ENCODE data around the gene B3GAT1. TPM values are rescaled to one million over a fixed set of nuclear protein-coding genes. Genes with fewer than 3 reads are reported as not detected.

The B3GAT1 gene
- total and polyA plus RNA-seq, 2 of the 13 experiments (the other 11 are each of a cell fraction or from before 2014, with no cell fraction given) = not detected

DNA sequence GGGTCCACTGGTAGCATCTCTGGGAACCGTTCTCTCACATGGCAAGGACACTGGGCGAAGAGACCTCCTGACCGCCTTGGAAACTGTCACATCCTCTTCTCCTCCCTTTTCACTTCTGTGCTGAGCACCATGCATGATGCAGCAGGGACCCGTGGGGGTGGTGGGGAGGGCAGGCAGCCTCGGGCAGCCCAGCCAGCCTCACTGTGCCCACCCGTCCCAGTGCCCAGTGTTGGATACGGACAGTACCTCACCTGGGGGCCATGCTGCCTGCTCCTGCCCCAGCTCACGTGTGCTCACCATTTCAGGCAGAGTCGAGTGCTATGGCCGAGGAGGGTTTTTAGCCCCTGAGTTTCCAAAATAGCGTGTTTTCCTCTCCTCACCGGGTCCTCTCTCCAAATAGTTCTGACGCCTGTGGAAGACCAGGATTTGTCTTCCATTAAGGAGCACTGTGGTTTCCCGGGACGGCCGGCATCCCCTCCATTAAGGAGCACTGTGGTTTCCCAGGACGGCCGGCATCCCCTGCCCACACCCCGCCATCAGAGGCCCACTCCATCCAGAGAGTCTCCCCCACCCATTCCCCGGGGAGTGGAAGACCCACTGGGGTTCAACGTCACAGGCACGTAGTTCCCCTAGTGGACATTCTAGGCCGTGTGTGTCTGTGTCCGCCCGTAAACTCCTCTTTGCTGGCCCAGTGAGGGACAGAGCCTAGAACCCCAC, 22.4 kb downstream of the B3GAT1 start:
- ChIA-PET POLR2A (no interaction called here), CTCF (ENCODE audit: low intra/inter-chr PET ratio, low total read pairs) (no interaction called here)
- Histone ChIP-seq H3K4me2 (ENCODE audit: low read depth, low read length) (no peak overlapping the region), H3K27ac (ENCODE audit: extremely low read length, insufficient read depth, low read length) (no peak overlapping the region), H3K9me3 (ENCODE audit: low read length) (no peaks in the 10 kb centered on the region), H3K27me3 (ENCODE audit: control insufficient read depth in 1 of 2, insufficient read depth in 2 of 2, low read length in 2 of 2) (peaks cover 2 to 50% of the 10 kb centered on the region in 2 experiments; a peak in 4 of 5 replicates), H3K79me2 (ENCODE audit: insufficient read depth, low read length) (no peaks in the 10 kb centered on the region), H3K36me3 (replicated peaks in 1 of 2; ENCODE audit: control insufficient read depth in 1 of 2, insufficient read depth in 2 of 2, low read length in 2 of 2) (no peaks in the 10 kb centered on the region), H2AFZ (ENCODE audit: low read length) (no peak overlapping the region), H4K20me1 (ENCODE audit: insufficient read depth, low read length) (no peaks in the 10 kb centered on the region), H3K4me3 (replicated peaks in 1 of 3; ENCODE audit: insufficient read depth in 1 of 3, low read depth in 2 of 3, low read length in 3 of 3) (no peak overlapping the region), H3K9ac (ENCODE audit: insufficient read depth, low read depth, low read length) (no peak overlapping the region), H3K4me1 (ENCODE audit: insufficient read depth, low read length) (no peaks in the 10 kb centered on the region)
- DNase-seq (ENCODE audit: low spot score) (no peak), FAIRE-seq (no peak), ATAC-seq (no peak)
- WGBS (ENCODE audit: low lambda C conversion rate) = 13% methylated on average over 11 of the region's 25 CpGs
- BruUV-seq (replicated peaks) = no TSS peak
- TF ChIP-seq TAF1 (CRISPR knock-in tag; IDR thresholded peaks at IDR 0.05) (no peak), JUN (CRISPR knock-in tag; IDR thresholded peaks at IDR 0.05) (no peak), RFX5 (IDR thresholded peaks at IDR 0.05; ENCODE audit: low read depth, low read length) (no peak), ZNF232 (CRISPR knock-in tag; IDR thresholded peaks at IDR 0.05; ENCODE audit: borderline replicate concordance) (no peak), XBP1 (CRISPR knock-in tag; IDR thresholded peaks at IDR 0.05) (no peak), ZMYM4 (CRISPR knock-in tag; IDR thresholded peaks at IDR 0.05) (no peak), ESRRA (CRISPR knock-in tag; IDR thresholded peaks at IDR 0.05; ENCODE audit: low read depth) (no peak)
- TF ChIP-seq, protein P1, sequence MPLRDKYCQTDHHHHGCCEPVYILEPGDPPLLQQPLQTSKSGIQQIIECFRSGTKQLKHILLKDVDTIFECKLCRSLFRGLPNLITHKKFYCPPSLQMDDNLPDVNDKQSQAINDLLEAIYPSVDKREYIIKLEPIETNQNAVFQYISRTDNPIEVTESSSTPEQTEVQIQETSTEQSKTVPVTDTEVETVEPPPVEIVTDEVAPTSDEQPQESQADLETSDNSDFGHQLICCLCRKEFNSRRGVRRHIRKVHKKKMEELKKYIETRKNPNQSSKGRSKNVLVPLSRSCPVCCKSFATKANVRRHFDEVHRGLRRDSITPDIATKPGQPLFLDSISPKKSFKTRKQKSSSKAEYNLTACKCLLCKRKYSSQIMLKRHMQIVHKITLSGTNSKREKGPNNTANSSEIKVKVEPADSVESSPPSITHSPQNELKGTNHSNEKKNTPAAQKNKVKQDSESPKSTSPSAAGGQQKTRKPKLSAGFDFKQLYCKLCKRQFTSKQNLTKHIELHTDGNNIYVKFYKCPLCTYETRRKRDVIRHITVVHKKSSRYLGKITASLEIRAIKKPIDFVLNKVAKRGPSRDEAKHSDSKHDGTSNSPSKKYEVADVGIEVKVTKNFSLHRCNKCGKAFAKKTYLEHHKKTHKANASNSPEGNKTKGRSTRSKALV (CRISPR knock-in tag; IDR thresholded peaks at IDR 0.05) = no peak
- TF ChIP-seq, protein P2, sequence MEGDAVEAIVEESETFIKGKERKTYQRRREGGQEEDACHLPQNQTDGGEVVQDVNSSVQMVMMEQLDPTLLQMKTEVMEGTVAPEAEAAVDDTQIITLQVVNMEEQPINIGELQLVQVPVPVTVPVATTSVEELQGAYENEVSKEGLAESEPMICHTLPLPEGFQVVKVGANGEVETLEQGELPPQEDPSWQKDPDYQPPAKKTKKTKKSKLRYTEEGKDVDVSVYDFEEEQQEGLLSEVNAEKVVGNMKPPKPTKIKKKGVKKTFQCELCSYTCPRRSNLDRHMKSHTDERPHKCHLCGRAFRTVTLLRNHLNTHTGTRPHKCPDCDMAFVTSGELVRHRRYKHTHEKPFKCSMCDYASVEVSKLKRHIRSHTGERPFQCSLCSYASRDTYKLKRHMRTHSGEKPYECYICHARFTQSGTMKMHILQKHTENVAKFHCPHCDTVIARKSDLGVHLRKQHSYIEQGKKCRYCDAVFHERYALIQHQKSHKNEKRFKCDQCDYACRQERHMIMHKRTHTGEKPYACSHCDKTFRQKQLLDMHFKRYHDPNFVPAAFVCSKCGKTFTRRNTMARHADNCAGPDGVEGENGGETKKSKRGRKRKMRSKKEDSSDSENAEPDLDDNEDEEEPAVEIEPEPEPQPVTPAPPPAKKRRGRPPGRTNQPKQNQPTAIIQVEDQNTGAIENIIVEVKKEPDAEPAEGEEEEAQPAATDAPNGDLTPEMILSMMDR (CRISPR knock-in tag; IDR thresholded peaks at IDR 0.05) = no peak
- in situ Hi-C loops (cut with HindIII; ENCODE audit: extremely low pct_ligation_motif_present, low pct_unique_long_range_greater_than_20kb) = no loop called here
- intact Hi-C loops (cut with micrococcal nuclease; ENCODE audit: unreplicated experiment) = no loop called here
